ENCODE results near the gene C1GALT1. TPM values are rescaled to one million over a fixed set of nuclear protein-coding genes. Genes with fewer than 3 reads are reported as not detected.

C1GALT1 gene
- total and polyA plus RNA-seq, 9 donors, result 3.2 to 25.8 (median 12.6) TPM

DNA sequence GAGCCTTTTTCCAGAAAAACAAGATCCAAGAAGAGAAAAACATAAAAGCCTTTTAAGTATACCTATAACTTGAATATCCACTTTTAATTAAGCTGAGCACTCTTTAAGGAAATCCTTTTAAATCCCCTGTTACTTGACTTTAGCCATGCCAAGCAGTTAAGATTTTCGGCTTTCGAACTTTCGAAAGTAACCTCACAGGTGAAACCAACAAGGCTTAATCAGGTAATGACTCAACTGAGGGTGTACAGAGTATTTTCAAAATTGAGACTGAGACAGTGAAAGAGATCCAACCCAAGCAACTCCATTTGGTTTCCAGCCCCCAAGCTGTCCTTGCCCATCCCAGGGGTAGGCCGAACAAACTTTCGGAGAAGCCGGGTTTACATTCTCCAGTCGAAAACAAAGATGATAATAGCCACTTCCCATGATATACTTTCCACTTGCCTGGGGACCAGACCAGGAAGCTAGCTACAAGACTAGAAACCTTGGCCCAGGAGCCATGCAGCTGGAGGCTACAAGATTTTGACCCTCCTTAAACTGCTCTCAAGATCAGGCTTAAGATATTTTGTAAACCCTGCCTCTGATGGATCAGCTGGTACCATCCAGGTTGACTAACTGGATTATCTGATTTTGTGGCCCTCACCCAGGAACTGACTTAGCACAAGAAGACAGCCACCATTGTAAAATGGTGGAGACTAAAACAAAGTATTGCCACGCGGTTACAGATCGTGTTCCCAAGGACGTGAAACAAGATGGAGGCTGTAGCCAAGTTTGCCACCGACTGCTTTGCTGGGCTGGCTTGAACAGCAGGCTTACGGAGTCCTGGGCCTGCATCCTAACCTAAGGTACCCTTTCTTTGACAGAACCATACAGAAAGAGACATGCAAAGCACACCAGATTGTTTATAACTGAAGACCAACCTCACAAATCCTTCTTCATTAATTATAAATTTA is 32.3 kb downstream of the C1GALT1 start:
- no peak for TF ChIP-seq EP300 (IDR thresholded peaks at IDR 0.05)
- TF ChIP-seq CTCF (IDR thresholded peaks at IDR 0.05), result no peak
- no peak for TF ChIP-seq POLR2A (IDR thresholded peaks at IDR 0.05)
- H3K36me3 ChIP-seq, result no peaks in the 10 kb centered on the region
- H3K4me1 ChIP-seq (ENCODE audit: insufficient read depth), result no peaks in the 10 kb centered on the region
- no peak for DNase-seq
- intact Hi-C loops (cut with DNase I), result no loop called here
- no peak overlapping the region for H3K4me3 ChIP-seq
- no peak overlapping the region for H3K27ac ChIP-seq
- WGBS, 3 donors, result 93 to 95% (median 94%) methylated on average over 13 of the region's 13 CpGs
- H3K27me3 ChIP-seq, result no peaks in the 10 kb centered on the region
- no peaks in the 10 kb centered on the region for H3K9me3 ChIP-seq

- Histone ChIP-seq H3K4me1 (ENCODE audit: insufficient read depth) (no peaks in the 10 kb centered on the region), H3K36me3 (no peaks in the 10 kb centered on the region), H3K27ac (no peak overlapping the region), H3K9me3 (no peaks in the 10 kb centered on the region), H3K27me3 (no peaks in the 10 kb centered on the region), H3K4me3 (no peak overlapping the region)
- 88 to 96% (median 89%) methylated on average over 6 of the region's 6 CpGs for WGBS, 3 donors
- no peak for DNase-seq
- intact Hi-C loops (cut with DNase I), result no loop called here
- TF ChIP-seq CTCF (IDR thresholded peaks at IDR 0.05) (no peak), EP300 (IDR thresholded peaks at IDR 0.05) (no peak), POLR2A (IDR thresholded peaks at IDR 0.05) (no peak)
Measured at GRCh38 chr7:7216279-7216678, 33.9 kb downstream of the C1GALT1 start.

- Histone ChIP-seq H3K4me3 (no peak overlapping the region), H3K36me3 (no peaks in the 10 kb centered on the region), H3K9me3 (no peaks in the 10 kb centered on the region), H3K4me1 (ENCODE audit: insufficient read depth) (no peaks in the 10 kb centered on the region), H3K27me3 (no peaks in the 10 kb centered on the region), H3K27ac (no peak overlapping the region)
- TF ChIP-seq CTCF (IDR thresholded peaks at IDR 0.05) (no peak), POLR2A (IDR thresholded peaks at IDR 0.05) (no peak), EP300 (IDR thresholded peaks at IDR 0.05) (no peak)
- no peak for DNase-seq
- intact Hi-C loops (cut with DNase I), result no loop called here
Measured at GRCh38 chr7:7219216-7219615, 36.9 kb downstream of the C1GALT1 start.

- H3K4me3 ChIP-seq, result no peak overlapping the region
- intact Hi-C loops (cut with DNase I), result loop anchor here in 1 of 4 donors (5.0 kb wide), 1 partner anchor 1889 kb away; no protein-coding TSS in a partner anchor
- no peak for TF ChIP-seq POLR2A (IDR thresholded peaks at IDR 0.05)
- no peak for TF ChIP-seq EP300 (IDR thresholded peaks at IDR 0.05)
- TF ChIP-seq CTCF (IDR thresholded peaks at IDR 0.05), result no peak
- no peaks in the 10 kb centered on the region for H3K9me3 ChIP-seq
- WGBS, 3 donors, result 57 to 86% (median 85%) methylated on average over 3 of the region's 3 CpGs
- no peaks in the 10 kb centered on the region for H3K4me1 ChIP-seq (ENCODE audit: insufficient read depth)
- H3K27me3 ChIP-seq, result no peaks in the 10 kb centered on the region
- no peak for DNase-seq
- no peak overlapping the region for H3K27ac ChIP-seq
- no peaks in the 10 kb centered on the region for H3K36me3 ChIP-seq
Measured at GRCh38 chr7:7220821-7221220, 38.5 kb downstream of the C1GALT1 start.
